ENCODE results near the gene SOST.

SOST gene

DNA sequence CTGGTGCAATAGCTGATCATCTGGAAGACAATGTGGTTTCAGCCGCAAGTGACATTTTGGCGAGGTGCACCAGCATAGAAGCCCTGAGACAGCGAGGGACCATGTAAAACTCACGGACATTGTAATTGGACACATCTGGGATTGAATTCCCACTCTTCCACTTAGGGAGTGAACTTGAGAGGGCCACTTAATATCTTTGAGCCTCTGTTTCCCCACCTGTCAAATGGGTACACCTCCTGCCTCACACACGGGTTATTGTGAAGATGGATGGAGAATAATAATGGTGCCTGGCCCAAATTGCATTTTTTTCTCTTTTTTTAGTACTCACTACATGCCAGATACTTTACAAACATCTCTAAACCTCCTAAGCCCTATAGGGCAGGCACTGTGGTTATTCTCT lies 51.4 kb downstream of the SOST start:
- DNase-seq (ENCODE audit: low spot score) = no peak

GRCh38 chr17:43706235-43706634 lies 52.4 kb downstream of the SOST start:
- no peak for DNase-seq (ENCODE audit: low spot score)

Data from hepatic stellate cell (primary cell).